H1 (cell line): Measurements from ENCODE around the gene GBX1. TPM values are rescaled to one million over a fixed set of nuclear protein-coding genes. Genes with fewer than 3 reads are reported as not detected.

Experiments used
- CTCF ChIA-PET: fragments of 300-600 bp; sonication (Branson Sonifier 250); formaldehyde crosslinking; loops from one replicate; lab custom pipeline; 2021; ENCODE audit not compliant: partially characterized antibody; lab: Charles Lee
- POLR2A ChIA-PET: fragments of 300-600 bp; sonication (Branson Sonifier 250); formaldehyde crosslinking; loops from one replicate; lab custom pipeline; 2021; ENCODE audit warnings: inconsistent platforms; ENCODE audit not compliant: partially characterized antibody; lab: Charles Lee
- DNase-seq, 2 experiments: peaks; one replicate each; pipeline versions ENCODE4 v3.0.0 to v3.0.0-alpha.2; 2010 to 2022; ENCODE audit warnings: low spot score in 2 of 2, low read depth in 1 of 2, mixed read lengths in 1 of 2
- FAIRE-seq: peaks from 2 replicates; lab custom pipeline; 2011; peaks lifted over from hg19 to GRCh38; lab: Jason Lieb, UNC
- H2AFZ ChIP-seq: 2 replicates; pipeline ENCODE4 v1.8.1; 2012; ENCODE audit warnings: low read length, inconsistent platforms
- H2AK5ac ChIP-seq: 2 replicates; pipeline ENCODE4 v1.6.1; 2013; ENCODE audit warnings: low read depth, low read length
- H2BK120ac ChIP-seq: replicated peaks from 2 replicates; pipeline ENCODE3; 2013; ENCODE audit warnings: low read depth, low read length, inconsistent platforms
- H2BK12ac ChIP-seq: 2 replicates; pipeline ENCODE4 v1.6.1; 2013; ENCODE audit warnings: low read depth, low read length
- H2BK15ac ChIP-seq: 2 replicates; pipeline ENCODE4 v1.6.1; 2013; ENCODE audit warnings: low read length
- H2BK20ac ChIP-seq: 2 replicates; pipeline ENCODE4 v1.6.1; 2013; ENCODE audit warnings: low read length
- H2BK5ac ChIP-seq: 2 replicates; pipeline ENCODE4 v1.6.1; 2013; ENCODE audit warnings: low read depth, low read length
- H3K14ac ChIP-seq: 2 replicates; pipeline ENCODE4 v1.6.1; 2013; ENCODE audit warnings: inconsistent platforms; ENCODE audit not compliant: insufficient read length
- H3K18ac ChIP-seq: 2 replicates; pipeline ENCODE4 v1.6.1; 2013; ENCODE audit warnings: low read length; ENCODE audit errors: extremely low read depth
- H3K23ac ChIP-seq: 2 replicates; pipeline ENCODE4 v1.6.1; 2013; ENCODE audit warnings: inconsistent platforms; ENCODE audit not compliant: insufficient read length
- H3K23me2 ChIP-seq: 2 replicates; pipeline ENCODE4 v1.6.1; 2013; ENCODE audit warnings: low read depth, low read length
- H3K27ac ChIP-seq: 2 replicates; pipeline ENCODE4 v1.6.1; 2011; ENCODE audit warnings: low read depth, low read length, inconsistent platforms
- H3K27me3 ChIP-seq, 4 experiments: replicated peaks in 1 of 4; 1 replicate in 1 of 4; 2 replicates in 3 of 4; pipeline versions ENCODE4 v1.6.1 to v1.8.1; 2011 to 2013; ENCODE audit warnings: low read length in 3 of 4, mild to moderate bottlenecking in 3 of 4, inconsistent platforms in 2 of 4, mixed read lengths in 2 of 4, moderate library complexity in 1 of 4; ENCODE audit not compliant: control insufficient read depth in 3 of 4, insufficient read depth in 3 of 4; ENCODE audit errors: extremely low read depth in 1 of 4
- H3K36me3 ChIP-seq, 4 experiments: 2 replicates each; pipeline versions ENCODE4 v1.6.1 to v1.8.1; 2011 to 2013; ENCODE audit warnings: mild to moderate bottlenecking in 4 of 4, low read length in 3 of 4, moderate library complexity in 2 of 4, control low read depth in 1 of 4, inconsistent platforms in 1 of 4; ENCODE audit not compliant: insufficient read depth in 4 of 4, control insufficient read depth in 2 of 4
- H3K4ac ChIP-seq: replicated peaks from 2 replicates; pipeline ENCODE3; 2013; ENCODE audit warnings: low read length, low read depth, mixed read lengths, inconsistent platforms; ENCODE audit not compliant: insufficient read length
- H3K4me1 ChIP-seq, 4 experiments: replicated peaks in 1 of 4; 1 replicate in 1 of 4; 2 replicates in 3 of 4; pipeline versions ENCODE4 v1.6.1 to v1.8.1; 2011 to 2013; ENCODE audit warnings: low read length in 3 of 4, inconsistent platforms in 2 of 4, mixed read lengths in 1 of 4; ENCODE audit not compliant: insufficient read depth in 4 of 4, control insufficient read depth in 3 of 4
- H3K4me2 ChIP-seq, 2 experiments: 2 replicates each; pipeline versions ENCODE4 v1.6.1 to v1.8.1; 2011 to 2013; ENCODE audit warnings: low read depth in 2 of 2, low read length in 2 of 2, control low read depth in 1 of 2, inconsistent platforms in 1 of 2, mild to moderate bottlenecking in 1 of 2; ENCODE audit not compliant: insufficient read depth in 1 of 2
- H3K4me3 ChIP-seq, 4 experiments: fragments of 200-600, 300-600 bp in 1 of 4; sonication (generic), shearing (Covaris generic), sonication (Bioruptor Twin) in 1 of 4; 2 replicates each; pipeline versions ENCODE4 v1.5.1 to v1.8.1; 2011 to 2016; ENCODE audit warnings: low read length in 4 of 4, low read depth in 3 of 4, control low read depth in 2 of 4, inconsistent platforms in 2 of 4, mild to moderate bottlenecking in 2 of 4, mixed read lengths in 1 of 4, moderate library complexity in 1 of 4; ENCODE audit not compliant: insufficient read depth in 2 of 4; ENCODE audit errors: extremely low read depth in 1 of 4
- H3K56ac ChIP-seq: replicated peaks from 2 replicates; pipeline ENCODE3; 2013; ENCODE audit warnings: low read depth, mild to moderate bottlenecking, mixed read lengths, low read length, inconsistent platforms; ENCODE audit not compliant: insufficient read length
- H3K79me1 ChIP-seq: 2 replicates; pipeline ENCODE4 v1.6.1; 2013; ENCODE audit warnings: low read depth, low read length, control low read depth
- H3K79me2 ChIP-seq, 2 experiments: 2 replicates each; pipeline versions ENCODE4 v1.6.1 to v1.8.1; 2012 to 2013; ENCODE audit warnings: low read length in 2 of 2, mild to moderate bottlenecking in 2 of 2, inconsistent platforms in 1 of 2; ENCODE audit not compliant: insufficient read depth in 2 of 2, control insufficient read depth in 1 of 2
- H3K9ac ChIP-seq, 4 experiments: replicated peaks in 1 of 4; 1 replicate in 1 of 4; 2 replicates in 3 of 4; pipeline versions ENCODE4 v1.6.1 to v1.8.1; 2011 to 2013; ENCODE audit warnings: low read depth in 3 of 4, low read length in 3 of 4, control low read depth in 2 of 4, mild to moderate bottlenecking in 2 of 4, moderate library complexity in 2 of 4, inconsistent platforms in 1 of 4; ENCODE audit errors: extremely low read depth in 1 of 4
- H3K9me3 ChIP-seq, 2 experiments: 2 replicates each; pipeline versions ENCODE4 v1.6.1 to v1.8.1; 2012 to 2013; ENCODE audit warnings: mild to moderate bottlenecking in 2 of 2, moderate library complexity in 2 of 2, control low read depth in 1 of 2, inconsistent platforms in 1 of 2, low read depth in 1 of 2, low read length in 1 of 2, mixed read lengths in 1 of 2; ENCODE audit not compliant: insufficient read depth in 2 of 2
- H4K20me1 ChIP-seq, 2 experiments: replicated peaks in 1 of 2; 2 replicates each; pipeline versions ENCODE3 to v1.8.1; 2011 to 2013; ENCODE audit warnings: inconsistent platforms in 2 of 2, low read length in 2 of 2, mild to moderate bottlenecking in 1 of 2; ENCODE audit not compliant: insufficient read depth in 2 of 2, control insufficient read depth in 1 of 2
- H4K5ac ChIP-seq: 2 replicates; pipeline ENCODE4 v1.6.1; 2013; ENCODE audit warnings: low read length, low read depth, mixed read lengths, inconsistent platforms; ENCODE audit not compliant: insufficient read length
- H4K8ac ChIP-seq: 2 replicates; pipeline ENCODE4 v1.8.0; 2013; ENCODE audit warnings: mild to moderate bottlenecking, moderate library complexity, low read length, inconsistent platforms; ENCODE audit not compliant: insufficient read depth; ENCODE audit errors: extremely low read depth
- H4K91ac ChIP-seq: replicated peaks from 2 replicates; pipeline ENCODE3; 2013; ENCODE audit warnings: low read length, mixed read lengths, inconsistent platforms; ENCODE audit not compliant: insufficient read length
- NANOG ChIP-seq: IDR thresholded peaks from 2 replicates; pipeline ENCODE4 v1.6.1; 2011; ENCODE audit warnings: low read length, low read depth, mild to moderate bottlenecking, inconsistent platforms; ENCODE audit not compliant: insufficient read depth, poor library complexity, severe bottlenecking
- RNF2 ChIP-seq: fragments of 200-900, 300-1000 bp; sonication (generic); IDR thresholded peaks from 2 replicates; pipeline ENCODE4 v1.7.1; 2016; ENCODE audit warnings: borderline replicate concordance, low read depth, mild to moderate bottlenecking, antibody characterized with exemption, low read length; ENCODE audit not compliant: poor library complexity, severe bottlenecking; ENCODE audit errors: missing control alignments
- WGBS, 2 experiments: shearing (Covaris generic) in 1 of 2; methylation state at CpG; one replicate each; pipeline versions ENCODE4 v1.1.6 to v1.1.7; 2013 to 2015; ENCODE audit warnings: low lambda C conversion rate in 2 of 2, mixed read lengths in 2 of 2, inconsistent platforms in 1 of 2, low coverage in 1 of 2, missing lambda C conversion rate in 1 of 2; ENCODE audit not compliant: insufficient replicate concordance in 2 of 2, insufficient coverage in 1 of 2, insufficient read length in 1 of 2; ENCODE audit errors: extremely low coverage in 1 of 2, missing lambda C conversion rate in 1 of 2; 5-methylcytosine and 5-hydroxymethylcytosine counted together
- polyA plus RNA-seq, 7 experiments: library from polyadenylated mRNA; depleted of rRNA in 3 of 7; stranded (reverse) in 5 of 7; unstranded in 2 of 7; fragments of >200 nt in 5 of 7; fragments of 200-250 nt in 2 of 7; gene quantifications; 1 replicate in 5 of 7; 2 replicates in 1 of 7; 4 replicates in 1 of 7; pipeline versions ENCODE4 v1.2.1 to v1.2.3, GENCODE V29; 2011 to 2013; ENCODE audit warnings: missing spikeins in 2 of 7, mixed read lengths in 2 of 7
- total RNA-seq: library from RNA; stranded (reverse); fragmentation: NEBNext Ultra II Directional; extraction: Animal tissue kit (Norgen Biotek cat#: 25700); gene quantifications from 2 replicates; pipeline ENCODE4 v1.2.1, GENCODE V29; 2021

The GBX1 gene
- total and polyA plus RNA-seq, 2 of the 8 experiments (the other 6 are each of a cell fraction or from before 2014, with no cell fraction given), result not detected

- no peak overlapping the region for H3K18ac ChIP-seq
- H4K20me1 ChIP-seq, result no peaks in the 10 kb centered on the region
- H3K27me3 ChIP-seq, result peaks cover 0 to 5% (median 2%) of the 10 kb centered on the region in 4 experiments; a peak in 3 of 7 replicates
- H3K4me1 ChIP-seq, result no peaks in the 10 kb centered on the region
- no peak overlapping the region for H3K4me2 ChIP-seq
- H4K91ac ChIP-seq, result no peak overlapping the region
- FAIRE-seq, result no peak
- H3K36me3 ChIP-seq, result no peaks in the 10 kb centered on the region
- H3K4ac ChIP-seq, result no peak overlapping the region
- no peak overlapping the region for H3K9ac ChIP-seq
- ChIA-PET CTCF (interaction anchor here (1.0 to 18.9 kb wide), 8 partner anchors 9 to 132 kb away, joined by 3 to 197 read pairs (median 4); no protein-coding TSS in a partner anchor), POLR2A (interaction anchor here (2.1 kb wide), 1 partner anchor 11 kb away, joined by 8 read pairs; no protein-coding TSS in a partner anchor)
- H3K23me2 ChIP-seq, result no peaks in the 10 kb centered on the region; the same call in 1 of the 2 replicates
- no peak overlapping the region for H3K27ac ChIP-seq
- no peak overlapping the region for H3K23ac ChIP-seq
- 78% methylated on average over 2 of the region's 3 CpGs; no CpG with 5 or more reads in 1 of the 2 experiments for WGBS, 2 experiments
- H3K4me3 ChIP-seq, result no peak overlapping the region
- H2BK20ac ChIP-seq, result no peak overlapping the region
- DNase-seq, result no peak
- no peak overlapping the region for H4K5ac ChIP-seq
- no peak overlapping the region for H4K8ac ChIP-seq
- no peak overlapping the region for H2BK120ac ChIP-seq
- no peaks in the 10 kb centered on the region for H3K79me2 ChIP-seq
- H2AFZ ChIP-seq, result no peak overlapping the region
- H2BK12ac ChIP-seq, result no peak overlapping the region
- H2BK5ac ChIP-seq, result no peak overlapping the region
- H3K14ac ChIP-seq, result no peak overlapping the region
- H3K56ac ChIP-seq, result no peak overlapping the region
- H3K79me1 ChIP-seq, result no peaks in the 10 kb centered on the region
- H2BK15ac ChIP-seq, result no peak overlapping the region
- no peaks in the 10 kb centered on the region for H3K9me3 ChIP-seq
- no peak overlapping the region for H2AK5ac ChIP-seq
- TF ChIP-seq NANOG, result no peak
- TF ChIP-seq RNF2, result no peak
These were observed 17.1 kb downstream of the GBX1 start for GRCh38 chr7:151150388-151150787.
